Measurements from ENCODE around the gene TFE3.
"Not testable (repeated sequence)": the region's sequence is repeated elsewhere in the genome, so short reads cannot be mapped to it uniquely, and the experiment has no call there.

The TFE3 gene

DNA sequence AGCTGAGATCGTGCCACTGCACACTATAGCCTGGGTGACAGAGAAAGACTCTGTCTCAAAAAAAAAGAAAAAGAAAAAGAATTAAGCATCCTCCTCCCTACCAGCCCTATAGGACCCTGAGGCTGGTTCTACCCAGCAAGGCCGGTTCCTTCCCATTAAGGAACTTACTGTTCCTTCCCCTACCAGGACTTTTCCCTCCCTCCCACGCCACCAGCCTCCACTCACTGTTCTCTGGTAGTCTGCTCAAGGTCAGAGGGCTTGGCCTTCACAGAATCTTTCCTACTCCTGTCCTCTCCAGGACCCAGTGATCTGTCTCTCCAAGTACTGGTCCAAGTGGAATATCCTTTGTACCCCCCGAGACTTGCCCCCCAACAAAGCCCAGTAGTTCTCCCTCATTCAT, 42.5 kb downstream of the TFE3 start:
- DNase-seq = no peak

DNA sequence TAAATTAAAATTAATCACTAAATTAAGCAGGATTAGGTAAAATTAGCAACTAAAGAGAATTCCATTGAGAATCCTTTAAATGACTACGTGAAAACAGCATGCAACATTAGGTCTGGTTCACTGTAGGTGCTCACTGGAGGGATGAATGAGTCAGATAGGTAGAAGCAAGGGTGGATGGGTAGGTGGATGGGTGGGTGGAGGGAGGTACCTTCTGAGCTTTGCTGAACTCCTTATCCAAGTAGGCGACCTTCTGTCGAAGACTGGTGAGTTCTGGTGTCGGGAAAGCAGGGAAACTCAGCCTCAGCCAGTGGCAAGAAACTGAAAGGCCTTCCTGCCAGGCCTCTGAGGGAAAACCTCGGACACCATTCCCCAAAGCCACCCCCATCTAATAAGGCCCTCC, 44.1 kb downstream of the TFE3 start:
- DNase-seq = no peak

DNA sequence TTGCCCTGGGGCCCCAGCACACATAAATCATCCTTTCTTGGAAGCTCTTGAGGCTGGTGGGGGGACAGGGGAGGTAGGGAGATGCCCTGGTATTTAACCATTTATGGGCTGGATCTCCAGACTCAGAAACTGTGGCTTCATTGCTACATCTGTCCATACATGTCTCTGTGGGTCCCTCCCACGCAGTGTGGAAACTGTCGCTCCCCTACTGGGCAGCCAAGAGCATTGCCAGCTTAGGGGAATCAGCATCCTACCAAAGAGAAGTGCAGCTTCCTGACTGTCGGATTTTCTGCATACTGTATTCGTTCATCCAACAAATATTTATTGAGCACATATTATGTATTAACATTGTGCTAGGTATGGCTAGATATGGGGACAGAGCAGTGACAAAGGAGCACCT, 44.8 kb downstream of the TFE3 start:
- DNase-seq = no peak

DNA sequence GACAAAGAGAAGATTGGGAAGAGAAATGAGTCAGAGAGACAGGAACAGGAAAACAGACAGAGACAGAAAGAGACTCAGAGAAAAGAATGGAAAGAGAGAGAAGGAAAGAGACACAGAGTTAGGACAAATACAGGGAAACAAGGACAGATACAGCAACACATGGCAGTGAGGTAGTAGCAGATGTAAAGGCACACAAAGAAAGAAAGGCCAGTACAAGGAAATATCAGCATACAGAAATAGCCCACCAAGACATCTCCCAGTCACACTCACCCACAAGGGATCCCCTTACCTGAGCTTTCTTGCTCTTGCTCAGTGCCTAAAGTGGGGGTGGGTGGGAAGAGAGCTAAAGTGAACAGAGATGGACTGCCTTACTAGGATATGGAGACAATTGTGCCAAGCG, 45.3 kb downstream of the TFE3 start:
- no peak for DNase-seq

DNA sequence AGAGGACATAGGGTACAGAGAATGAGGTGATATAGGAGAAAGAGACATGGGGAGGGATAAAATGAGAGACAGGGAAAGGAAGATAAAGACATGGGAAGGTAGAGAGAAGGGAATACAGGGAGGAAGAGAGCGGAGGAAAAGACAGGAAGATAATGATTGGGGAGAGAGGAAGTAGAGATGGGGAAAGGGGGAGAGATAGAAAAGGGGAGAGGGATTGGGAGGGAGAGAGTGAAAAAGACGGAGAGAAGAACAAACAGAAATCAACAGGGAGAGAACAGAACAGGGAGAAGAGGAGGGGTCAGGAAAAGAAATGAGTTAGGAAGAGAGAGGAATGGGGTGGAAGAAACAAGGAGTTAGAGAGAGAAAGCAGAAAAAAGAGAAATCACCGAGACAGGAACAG, 45.7 kb downstream of the TFE3 start:
- no peak for DNase-seq

DNA sequence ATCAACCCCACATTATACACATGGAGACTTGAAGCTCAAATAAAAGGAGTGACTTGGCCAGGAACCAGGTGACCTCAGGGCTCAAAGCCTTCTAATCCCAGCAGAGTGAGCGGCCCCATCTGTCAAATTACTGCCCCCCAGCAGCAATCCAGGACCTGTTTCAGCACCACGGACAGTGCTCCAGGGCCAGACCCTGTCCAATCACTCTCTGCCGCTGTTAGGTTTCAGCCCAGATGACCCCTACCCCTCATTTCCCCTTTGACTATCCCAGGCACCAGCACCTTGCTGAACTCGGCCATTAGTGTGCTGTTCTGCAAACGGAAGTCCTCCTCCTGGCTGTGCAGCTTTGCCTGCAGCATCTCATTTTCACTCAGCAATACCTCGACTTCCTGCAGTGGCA, 46.2 kb downstream of the TFE3 start:
- DNase-seq = no peak

DNA sequence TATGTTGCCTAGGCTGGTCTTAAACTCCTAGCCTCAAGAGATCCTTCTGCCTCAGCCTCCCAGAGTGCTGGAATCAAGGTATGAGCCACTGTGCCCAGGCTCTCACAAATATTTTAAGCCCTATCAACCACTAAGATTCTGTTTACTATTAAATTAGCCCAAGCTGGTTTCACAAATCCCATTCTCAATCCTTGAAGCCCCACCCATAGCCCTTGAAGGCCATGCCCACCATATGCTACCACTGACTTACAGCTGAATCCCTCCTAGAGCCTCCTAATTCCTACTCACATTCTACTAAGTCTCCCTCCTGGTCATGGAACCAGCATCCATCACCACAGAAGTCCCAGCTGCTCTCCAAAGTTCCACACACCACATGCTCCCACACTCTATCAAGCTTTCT, 50.8 kb downstream of the TFE3 start:
- DNase-seq = no peak

DNA sequence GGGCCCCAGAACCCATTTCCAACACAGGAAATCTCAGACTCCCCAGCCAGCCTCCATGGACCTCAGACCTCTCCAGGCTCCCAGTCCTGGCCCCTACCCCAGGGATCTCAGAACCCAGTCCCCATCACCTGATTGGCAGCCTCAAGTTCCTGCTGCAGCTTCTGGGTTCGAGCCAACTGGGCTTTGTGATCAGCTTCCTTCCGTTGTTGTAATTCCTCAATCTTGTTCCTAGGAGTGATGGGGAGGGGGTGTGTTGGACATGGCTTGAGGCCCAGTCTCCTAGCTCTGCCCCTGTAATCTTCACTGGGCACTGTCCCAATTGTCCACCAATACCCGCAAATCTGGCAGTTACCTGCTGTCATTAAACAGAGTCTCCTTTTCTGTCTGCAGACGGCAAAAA, 53.7 kb downstream of the TFE3 start:
- DNase-seq = no peak

DNA sequence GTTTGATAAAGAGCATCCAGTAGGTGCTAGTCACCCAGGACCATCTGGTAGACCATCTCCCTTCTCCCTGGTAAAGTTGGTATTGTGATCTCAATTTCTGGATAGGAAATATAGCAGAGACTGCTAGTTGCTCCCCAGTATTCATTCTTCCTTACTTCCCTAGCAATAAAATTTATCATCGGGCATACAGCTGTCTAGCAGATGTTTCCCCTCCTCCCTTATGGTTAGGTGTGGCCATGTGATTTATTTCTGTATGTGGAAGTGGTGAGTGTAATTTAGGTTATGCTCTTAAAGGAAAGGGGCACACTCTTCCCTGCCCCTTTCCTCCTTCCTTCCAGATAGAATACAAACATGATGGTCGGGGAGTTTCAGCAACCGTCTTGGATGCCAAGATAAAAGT, 59.3 kb downstream of the TFE3 start:
- no peak for DNase-seq

DNA sequence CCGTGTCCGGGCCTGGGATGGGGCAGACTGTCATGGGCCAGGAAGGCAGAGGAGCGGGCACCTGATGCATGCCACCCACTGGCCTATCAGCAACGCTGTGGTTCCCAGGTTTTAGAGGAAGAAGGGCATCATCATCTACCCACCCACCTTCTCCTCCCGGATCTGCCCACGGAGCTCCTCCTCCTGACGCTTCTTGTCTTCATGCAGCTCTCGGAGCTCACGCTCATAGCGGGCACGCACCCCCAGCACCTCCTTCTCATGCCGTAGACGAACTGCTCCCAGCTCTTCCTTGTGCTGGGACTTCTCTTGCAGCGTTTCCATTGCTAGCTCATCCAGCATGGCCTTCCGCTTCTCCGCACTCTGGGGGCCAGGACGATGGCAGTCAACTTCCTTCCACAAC, 60.1 kb downstream of the TFE3 start:
- no peak for DNase-seq

DNA sequence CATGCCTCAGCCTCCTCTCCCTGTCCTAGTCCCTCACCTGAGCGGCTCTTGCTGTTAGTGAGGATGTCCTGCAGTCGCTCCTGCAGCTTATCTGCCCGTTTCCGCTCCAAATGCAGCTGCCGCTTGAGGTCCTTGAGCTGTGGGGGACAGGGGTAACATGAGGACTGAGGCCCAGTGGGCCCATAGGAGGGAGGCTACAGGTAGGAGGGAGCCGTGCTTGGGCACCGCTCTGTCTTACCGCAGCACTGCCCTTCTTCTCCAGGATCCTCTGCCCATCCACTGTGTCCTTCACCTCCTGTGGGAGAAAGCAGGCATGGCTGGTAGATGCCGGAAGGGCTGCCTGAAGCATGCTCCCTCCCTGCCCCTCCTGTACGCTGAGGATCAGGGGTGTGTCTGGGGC, 62.0 kb downstream of the TFE3 start:
- DNase-seq = no peak

DNA sequence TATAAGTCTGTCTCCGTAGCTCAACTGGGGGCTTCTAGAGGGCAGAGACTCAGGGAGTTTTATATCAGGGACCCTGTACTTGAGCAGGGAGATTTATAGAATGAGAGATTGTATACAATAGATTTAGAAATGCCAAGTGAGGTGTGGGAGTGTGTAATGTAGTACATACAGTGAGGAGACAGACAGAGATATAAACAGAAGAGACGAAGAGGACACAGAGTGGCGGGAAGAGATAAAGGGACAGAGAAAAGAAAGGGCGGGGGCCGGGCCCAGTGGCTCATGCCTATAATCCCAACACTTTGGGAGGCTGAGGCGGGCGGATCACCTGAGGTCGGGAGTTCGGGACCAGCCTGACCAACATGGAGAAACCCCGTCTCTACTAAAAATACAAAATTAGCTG, 62.8 kb downstream of the TFE3 start:
- DNase-seq = not testable (repeated sequence)

Data from SHP77 (cell line).